ENCODE measurements around the gene MLC1. TPM values are rescaled to one million over a fixed set of nuclear protein-coding genes. Genes with fewer than 3 reads are reported as not detected.
"Not testable (repeated sequence)": the region's sequence is repeated elsewhere in the genome, so short reads cannot be mapped to it uniquely, and the experiment has no call there.

The MLC1 gene
- total RNA-seq, 1 donor from 2014 or later: 1.2 TPM

DNA sequence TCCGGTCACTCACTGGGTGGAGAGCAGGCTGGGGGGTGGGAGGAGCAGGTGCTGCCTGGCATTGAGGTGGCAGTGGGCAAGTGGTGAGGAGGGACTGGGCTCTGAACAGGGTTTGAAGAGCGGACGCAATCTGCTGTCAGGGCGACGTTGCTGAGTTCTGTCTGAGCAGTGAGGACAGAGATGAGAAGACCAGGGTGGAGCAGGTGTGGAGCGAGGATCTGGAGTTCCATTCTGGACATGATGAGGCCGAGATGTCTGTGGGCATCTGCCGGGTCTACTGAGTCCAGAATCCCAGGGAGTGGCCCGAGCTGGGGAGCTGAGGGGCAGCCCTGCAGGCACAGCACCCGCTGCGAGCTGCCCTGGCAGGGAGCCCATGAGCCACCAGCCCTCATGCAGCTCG lies 2.4 kb upstream of the MLC1 start:
- H3K36me3 Mint-ChIP-seq (ENCODE audit: low read depth, unreplicated experiment): no peaks in the 10 kb centered on the region
- TF ChIP-seq CTCF (IDR thresholded peaks at IDR 0.05; ENCODE audit: unreplicated experiment): no peak
- no peak for DNase-seq (ENCODE audit: low spot score)
- H3K4me3 Mint-ChIP-seq (ENCODE audit: unreplicated experiment): no peak overlapping the region
- no peak overlapping the region for H3K27ac Mint-ChIP-seq (ENCODE audit: unreplicated experiment)
- H3K4me1 Mint-ChIP-seq (ENCODE audit: unreplicated experiment): peaks cover 5% of the 10 kb centered on the region
- peaks cover 6% of the 10 kb centered on the region for H3K9me3 Mint-ChIP-seq (ENCODE audit: unreplicated experiment)
- peaks cover 8% of the 10 kb centered on the region for H3K27me3 Mint-ChIP-seq (ENCODE audit: unreplicated experiment)

DNA sequence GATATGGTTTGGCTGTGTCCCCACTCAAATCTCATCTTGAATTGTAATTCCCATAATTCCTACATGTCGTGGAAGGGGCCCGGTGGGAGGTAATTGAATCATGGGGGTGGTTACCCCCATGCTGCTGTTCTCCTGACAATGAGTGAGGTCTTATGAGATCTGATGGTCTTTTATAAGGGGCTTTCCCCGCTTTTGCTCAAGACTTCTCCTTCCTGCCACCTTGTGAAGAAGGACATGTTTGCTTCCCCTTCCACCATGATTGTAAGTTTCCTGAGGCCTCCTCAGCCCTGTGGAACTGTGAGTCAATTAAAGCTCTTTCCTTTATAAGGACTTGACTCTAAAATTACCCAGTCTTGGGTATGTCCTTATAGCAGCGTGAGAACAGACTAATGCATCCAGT lies 1.7 kb upstream of the MLC1 start:
- H3K9me3 Mint-ChIP-seq (ENCODE audit: unreplicated experiment); H3K36me3 Mint-ChIP-seq (ENCODE audit: low read depth, unreplicated experiment); H3K4me1 Mint-ChIP-seq (ENCODE audit: unreplicated experiment); H3K27me3 Mint-ChIP-seq (ENCODE audit: unreplicated experiment); H3K4me3 Mint-ChIP-seq (ENCODE audit: unreplicated experiment); H3K27ac Mint-ChIP-seq (ENCODE audit: unreplicated experiment); DNase-seq (ENCODE audit: low spot score): not testable (repeated sequence)

DNA sequence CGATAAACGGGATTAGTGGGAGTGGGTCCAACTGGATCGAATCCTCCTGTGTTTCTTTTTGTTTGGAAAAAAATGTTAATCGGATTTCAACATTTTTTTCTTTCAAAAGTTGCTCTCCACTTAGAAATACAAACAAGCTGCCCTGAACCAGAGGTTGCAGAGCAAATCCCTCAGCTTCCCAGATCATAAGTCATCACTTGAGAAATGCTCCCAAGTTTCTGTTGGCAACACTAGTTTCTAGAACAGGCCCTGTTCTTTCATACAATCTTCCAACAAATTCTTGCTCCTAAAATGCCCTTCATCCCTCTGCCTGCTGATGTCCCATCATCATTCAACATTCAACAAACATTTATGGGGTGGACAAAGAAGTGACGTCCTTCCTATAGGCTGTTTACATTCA lies 1.3 kb upstream of the MLC1 start:
- DNase-seq (ENCODE audit: low spot score): no peak
- Mint-ChIP-seq H3K36me3 (ENCODE audit: low read depth, unreplicated experiment) (no peaks in the 10 kb centered on the region), H3K27me3 (ENCODE audit: unreplicated experiment) (peaks cover 10% of the 10 kb centered on the region), H3K4me3 (ENCODE audit: unreplicated experiment) (no peak overlapping the region), H3K4me1 (ENCODE audit: unreplicated experiment) (peaks cover 5% of the 10 kb centered on the region), H3K9me3 (ENCODE audit: unreplicated experiment) (peaks cover 6% of the 10 kb centered on the region), H3K27ac (ENCODE audit: unreplicated experiment) (no peak overlapping the region)
- no peak for TF ChIP-seq CTCF (IDR thresholded peaks at IDR 0.05; ENCODE audit: unreplicated experiment)

DNA sequence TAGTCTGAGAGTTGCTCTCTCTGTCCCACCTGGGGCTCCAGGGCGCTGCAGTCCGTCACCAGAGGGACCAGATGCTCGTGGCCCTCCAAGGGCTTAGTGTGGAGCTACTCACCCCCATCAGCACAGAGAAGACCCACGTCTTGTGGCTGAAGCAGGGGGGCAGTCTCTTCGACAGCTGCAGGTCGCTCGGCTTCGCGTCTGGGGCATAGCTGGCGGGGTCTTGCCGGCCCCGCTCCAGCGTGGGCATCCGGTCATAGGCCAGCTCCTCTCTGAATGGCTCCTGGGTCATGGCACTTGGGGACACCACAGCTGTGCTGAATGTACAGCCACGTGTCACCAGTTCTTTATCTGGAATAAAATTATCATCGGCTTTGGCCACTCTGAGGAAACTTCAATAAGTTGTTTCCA lies 608 bp downstream of the MLC1 start:
- H3K4me1 Mint-ChIP-seq (ENCODE audit: unreplicated experiment): peaks cover 5% of the 10 kb centered on the region
- no peaks in the 10 kb centered on the region for H3K36me3 Mint-ChIP-seq (ENCODE audit: low read depth, unreplicated experiment)
- H3K27me3 Mint-ChIP-seq (ENCODE audit: unreplicated experiment): peaks cover 10% of the 10 kb centered on the region
- DNase-seq (ENCODE audit: low spot score): no peak
- no peak for TF ChIP-seq CTCF (IDR thresholded peaks at IDR 0.05; ENCODE audit: unreplicated experiment)
- no peak overlapping the region for H3K27ac Mint-ChIP-seq (ENCODE audit: unreplicated experiment)
- H3K4me3 Mint-ChIP-seq (ENCODE audit: unreplicated experiment): no peak overlapping the region
- H3K9me3 Mint-ChIP-seq (ENCODE audit: unreplicated experiment): peaks cover 6% of the 10 kb centered on the region

DNA sequence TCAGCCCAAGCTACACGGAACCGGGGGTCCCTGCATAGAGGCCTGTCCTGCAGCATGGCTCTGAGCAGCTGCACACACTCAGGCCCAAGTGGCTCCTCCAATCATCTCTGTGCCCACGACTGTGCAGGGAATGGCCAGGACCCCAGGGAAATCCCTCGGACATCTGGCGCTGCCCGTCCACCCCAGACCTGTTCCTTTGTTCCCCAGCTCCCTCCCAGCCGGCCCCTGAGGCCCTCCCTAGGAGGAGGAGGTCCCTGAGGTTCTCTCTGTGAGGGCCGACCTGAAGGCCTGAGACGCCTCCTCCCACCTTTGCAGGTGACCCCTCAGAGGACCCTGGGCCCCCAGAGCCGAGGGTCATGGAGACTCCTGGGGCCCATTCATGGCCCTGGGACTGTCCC lies 1.1 kb downstream of the MLC1 start:
- Mint-ChIP-seq H3K36me3 (ENCODE audit: low read depth, unreplicated experiment) (no peaks in the 10 kb centered on the region), H3K27ac (ENCODE audit: unreplicated experiment) (no peak overlapping the region), H3K27me3 (ENCODE audit: unreplicated experiment) (peaks cover 5% of the 10 kb centered on the region), H3K4me3 (ENCODE audit: unreplicated experiment) (no peak overlapping the region), H3K4me1 (ENCODE audit: unreplicated experiment) (peaks cover 5% of the 10 kb centered on the region), H3K9me3 (ENCODE audit: unreplicated experiment) (peaks cover 6% of the 10 kb centered on the region)
- TF ChIP-seq CTCF (IDR thresholded peaks at IDR 0.05; ENCODE audit: unreplicated experiment): no peak
- DNase-seq (ENCODE audit: low spot score): no peak

Data from endothelial cell (in vitro differentiated cells).